Mucosa of rectum (tissue), 2 donors: ENCODE results near the gene LRRTM3.

Source experiments
- H3K27ac ChIP-seq, 2 donors: one replicate each; pipeline ENCODE4 v1.7.0; 2013; ENCODE audit warnings: inconsistent platforms in 2 of 2, low read depth in 2 of 2, low read length in 2 of 2
- H3K27me3 ChIP-seq, 2 donors: one replicate each; pipeline ENCODE4 v1.7.0; 2013; ENCODE audit warnings: low read length in 2 of 2; ENCODE audit not compliant: control insufficient read depth in 2 of 2, insufficient read depth in 2 of 2
- H3K36me3 ChIP-seq, 2 donors: one replicate each; pipeline ENCODE4 v1.7.0; 2013; ENCODE audit warnings: low read length in 2 of 2; ENCODE audit not compliant: control insufficient read depth in 2 of 2, insufficient read depth in 2 of 2
- H3K4me1 ChIP-seq, 2 donors: one replicate each; pipeline ENCODE4 v1.7.0; 2013; ENCODE audit warnings: low read length in 2 of 2, mild to moderate bottlenecking in 1 of 2; ENCODE audit not compliant: control insufficient read depth in 2 of 2, insufficient read depth in 2 of 2
- H3K4me3 ChIP-seq, 2 donors: one replicate each; pipeline ENCODE4 v1.7.0; 2013; ENCODE audit warnings: low read length in 2 of 2
- H3K9ac ChIP-seq, 2 donors: one replicate each; pipeline ENCODE4 v1.7.0; 2013; ENCODE audit warnings: low read length in 2 of 2, low read depth in 1 of 2, mild to moderate bottlenecking in 1 of 2
- H3K9me3 ChIP-seq, 2 donors: one replicate each; pipeline ENCODE4 v1.7.0; 2013; ENCODE audit warnings: low read length in 2 of 2; ENCODE audit not compliant: control insufficient read depth in 2 of 2
- donor health status: healthy.
- donor health status: Normal muscosa, but diverticular disease.

The LRRTM3 gene

GRCh38 chr10:67005981-67006380 lies 80.1 kb downstream of the LRRTM3 start:
- no peaks in the 10 kb centered on the region for H3K27me3 ChIP-seq
- no peak overlapping the region for H3K4me3 ChIP-seq
- no peaks in the 10 kb centered on the region for H3K36me3 ChIP-seq
- no peak overlapping the region for H3K27ac ChIP-seq
- no peaks in the 10 kb centered on the region for H3K4me1 ChIP-seq
- no peak overlapping the region for H3K9ac ChIP-seq
- no peaks in the 10 kb centered on the region for H3K9me3 ChIP-seq

DNA sequence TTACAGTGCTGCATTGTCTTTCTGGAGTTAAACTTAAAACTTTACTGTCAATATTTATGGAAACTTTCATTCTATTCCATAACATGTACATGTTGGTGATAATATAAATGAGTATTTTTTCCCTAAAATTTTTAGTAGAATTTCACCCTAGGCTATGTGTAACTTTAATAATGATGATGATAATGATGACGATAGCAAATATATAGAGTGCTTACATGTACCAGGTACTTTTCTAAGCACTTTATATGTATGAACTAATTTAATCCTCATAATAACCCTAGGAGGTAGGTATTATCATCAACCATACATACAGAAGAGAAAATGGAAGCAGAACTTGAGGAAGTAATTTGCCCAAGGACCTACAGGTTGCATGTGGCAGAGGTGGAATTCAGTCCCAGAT lies 85.6 kb downstream of the LRRTM3 start:
- Histone ChIP-seq H3K27ac (no peak overlapping the region), H3K36me3 (no peaks in the 10 kb centered on the region), H3K27me3 (no peaks in the 10 kb centered on the region), H3K4me3 (no peak overlapping the region), H3K9ac (no peak overlapping the region), H3K4me1 (no peaks in the 10 kb centered on the region), H3K9me3 (no peaks in the 10 kb centered on the region)

- Histone ChIP-seq H3K27ac (no peak overlapping the region), H3K4me3 (no peak overlapping the region), H3K4me1 (no peaks in the 10 kb centered on the region), H3K9ac (no peak overlapping the region), H3K36me3 (no peaks in the 10 kb centered on the region), H3K27me3 (no peaks in the 10 kb centered on the region), H3K9me3 (no peaks in the 10 kb centered on the region)
These were observed 86.1 kb downstream of the LRRTM3 start for GRCh38 chr10:67011981-67012380.

DNA sequence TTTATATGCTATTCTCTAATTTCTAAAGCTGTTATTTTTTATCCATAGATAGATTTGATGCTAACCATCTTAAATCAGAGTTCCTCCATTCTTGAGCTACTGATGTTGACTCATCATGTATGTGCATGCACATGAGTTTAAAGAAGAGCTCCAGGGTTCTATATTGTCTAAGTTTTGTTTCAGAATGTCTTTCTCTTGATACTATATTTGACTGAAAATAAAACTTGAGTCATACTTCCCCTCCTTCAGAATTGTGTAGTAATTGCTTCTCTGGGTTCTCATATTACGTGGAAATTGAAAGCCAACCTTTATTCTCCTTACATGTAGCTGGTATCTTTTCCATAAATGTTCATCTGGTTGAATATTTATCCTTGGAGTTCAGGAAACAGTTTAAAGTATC lies 89.4 kb downstream of the LRRTM3 start:
- no peaks in the 10 kb centered on the region for H3K4me1 ChIP-seq
- H3K27ac ChIP-seq: no peak overlapping the region
- no peak overlapping the region for H3K9ac ChIP-seq
- no peaks in the 10 kb centered on the region for H3K36me3 ChIP-seq
- H3K9me3 ChIP-seq: no peaks in the 10 kb centered on the region
- H3K4me3 ChIP-seq: no peak overlapping the region
- H3K27me3 ChIP-seq: no peaks in the 10 kb centered on the region

DNA sequence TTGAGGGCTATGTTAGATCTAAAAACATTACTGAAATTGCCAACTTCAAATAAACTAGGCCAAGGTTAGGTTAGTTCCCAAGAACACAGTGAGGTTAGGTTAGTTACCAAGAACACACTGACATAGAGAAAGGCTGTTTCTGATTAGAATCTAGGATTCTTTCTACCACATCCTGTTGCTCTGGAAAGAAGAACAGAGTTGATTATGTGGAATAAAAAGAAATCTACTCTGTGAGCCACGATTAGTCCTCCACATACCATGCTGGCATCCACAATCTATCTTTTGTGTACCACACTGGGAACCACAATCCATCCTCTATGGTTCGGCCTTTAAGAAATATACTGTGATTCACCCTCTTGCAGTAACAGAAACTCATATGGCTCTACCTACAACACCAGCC lies 91.4 kb downstream of the LRRTM3 start:
- Histone ChIP-seq H3K9ac (no peak overlapping the region), H3K9me3 (no peaks in the 10 kb centered on the region), H3K4me1 (no peaks in the 10 kb centered on the region), H3K36me3 (no peaks in the 10 kb centered on the region), H3K27ac (no peak overlapping the region), H3K4me3 (no peak overlapping the region), H3K27me3 (no peaks in the 10 kb centered on the region)

DNA sequence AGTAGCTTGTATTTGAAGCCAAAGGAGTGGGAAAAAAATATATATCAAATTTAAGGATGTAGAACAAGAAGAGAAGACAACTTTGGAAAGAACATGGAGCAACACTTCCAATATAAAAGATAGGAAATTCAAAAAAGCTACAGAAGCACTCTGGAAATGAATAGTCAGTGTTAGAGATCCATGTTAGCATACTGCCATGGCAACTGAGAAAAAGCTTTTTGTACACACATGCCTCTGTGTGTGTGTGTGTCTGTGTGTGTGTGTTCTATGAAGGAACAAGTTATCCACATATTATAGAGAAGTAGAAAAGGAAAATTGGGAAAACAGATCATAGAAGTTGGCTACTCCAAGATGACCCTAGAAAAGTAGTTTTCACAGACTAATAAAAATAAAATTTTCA lies 96.3 kb downstream of the LRRTM3 start:
- Histone ChIP-seq H3K27me3 (no peaks in the 10 kb centered on the region), H3K27ac (no peak overlapping the region), H3K4me3 (no peak overlapping the region), H3K4me1 (no peaks in the 10 kb centered on the region), H3K36me3 (no peaks in the 10 kb centered on the region), H3K9me3 (no peaks in the 10 kb centered on the region), H3K9ac (no peak overlapping the region)

DNA sequence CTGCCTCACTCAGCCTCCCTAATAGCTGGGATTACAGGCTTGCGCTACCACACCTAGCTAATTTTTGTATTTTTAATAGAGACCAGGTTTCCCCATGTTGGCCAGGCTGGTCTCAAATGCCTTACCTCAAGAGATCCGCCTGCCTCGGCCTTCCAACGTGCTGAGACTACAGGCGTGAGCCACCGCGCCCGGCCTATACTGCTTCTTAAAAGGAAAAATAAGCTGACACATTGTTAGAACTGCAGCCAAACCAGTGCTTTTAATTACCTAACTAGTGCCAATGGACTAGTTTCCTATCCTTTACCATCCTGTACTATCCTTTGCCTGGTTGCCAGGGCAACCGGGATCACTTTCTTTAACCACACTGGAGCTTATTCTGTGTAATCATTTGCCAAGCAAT lies 108.0 kb downstream of the LRRTM3 start:
- Histone ChIP-seq H3K27me3 (no peaks in the 10 kb centered on the region), H3K36me3 (no peaks in the 10 kb centered on the region), H3K9ac (no peak overlapping the region), H3K4me3 (no peak overlapping the region), H3K9me3 (no peaks in the 10 kb centered on the region), H3K4me1 (no peaks in the 10 kb centered on the region), H3K27ac (no peak overlapping the region)

- Histone ChIP-seq H3K36me3 (no peaks in the 10 kb centered on the region), H3K9me3 (no peaks in the 10 kb centered on the region)
These were observed 111.0 kb downstream of the LRRTM3 start for GRCh38 chr10:67036808-67037207.

DNA sequence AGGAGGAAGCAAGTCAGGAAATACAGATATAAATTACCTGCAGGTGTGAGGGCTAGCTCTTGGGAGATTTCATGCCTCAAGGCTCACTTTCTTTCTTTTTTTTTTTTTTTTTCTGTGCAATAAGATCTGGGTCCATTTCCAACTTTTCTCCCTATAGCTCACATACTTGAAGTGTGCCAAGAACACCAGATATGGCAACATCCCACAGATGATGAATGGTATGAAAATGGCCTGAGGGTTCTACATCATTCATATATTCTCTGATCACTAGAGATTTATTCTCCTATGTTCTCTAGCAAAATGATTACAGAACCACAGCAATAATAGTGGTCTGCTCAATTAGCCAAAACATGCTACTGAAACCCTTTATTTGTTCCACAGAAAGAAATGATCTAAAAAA lies 117.2 kb downstream of the LRRTM3 start:
- Histone ChIP-seq H3K36me3 (no peaks in the 10 kb centered on the region), H3K27me3 (no peaks in the 10 kb centered on the region), H3K9ac (no peak overlapping the region), H3K9me3 (no peaks in the 10 kb centered on the region), H3K27ac (no peak overlapping the region), H3K4me1 (no peaks in the 10 kb centered on the region), H3K4me3 (no peak overlapping the region)

More at GRCh38 chr10:67036808-67037207, 111.0 kb downstream of the LRRTM3 start:
- H3K4me1 ChIP-seq: no peaks in the 10 kb centered on the region
- no peaks in the 10 kb centered on the region for H3K27me3 ChIP-seq
- H3K27ac ChIP-seq: no peak overlapping the region
- H3K9ac ChIP-seq: no peak overlapping the region
- no peak overlapping the region for H3K4me3 ChIP-seq

DNA sequence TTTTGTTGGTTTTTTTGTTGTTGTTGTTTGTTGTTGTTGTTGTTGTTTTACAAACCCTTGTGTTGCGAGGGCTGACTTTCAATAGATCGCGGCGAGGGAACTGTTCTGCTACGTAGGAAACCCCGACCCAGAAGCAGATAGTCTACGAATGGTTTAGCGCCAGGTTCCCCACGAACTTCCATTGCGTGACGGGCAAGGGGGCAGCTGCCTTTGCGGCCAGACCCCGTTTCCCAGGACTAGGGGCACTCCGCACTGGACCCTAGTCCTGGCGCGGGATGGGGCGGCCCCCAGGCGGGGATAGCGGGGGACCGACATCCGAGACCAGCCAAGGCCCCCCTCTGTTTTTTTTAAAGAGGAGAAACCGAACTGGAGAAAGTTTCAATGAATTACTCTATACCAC lies 119.6 kb downstream of the LRRTM3 start:
- no peaks in the 10 kb centered on the region for H3K36me3 ChIP-seq
- H3K9me3 ChIP-seq: no peaks in the 10 kb centered on the region
- H3K27ac ChIP-seq: no peak overlapping the region
- H3K9ac ChIP-seq: no peak overlapping the region
- H3K4me1 ChIP-seq: no peaks in the 10 kb centered on the region
- H3K4me3 ChIP-seq: no peak overlapping the region
- H3K27me3 ChIP-seq: no peaks in the 10 kb centered on the region

DNA sequence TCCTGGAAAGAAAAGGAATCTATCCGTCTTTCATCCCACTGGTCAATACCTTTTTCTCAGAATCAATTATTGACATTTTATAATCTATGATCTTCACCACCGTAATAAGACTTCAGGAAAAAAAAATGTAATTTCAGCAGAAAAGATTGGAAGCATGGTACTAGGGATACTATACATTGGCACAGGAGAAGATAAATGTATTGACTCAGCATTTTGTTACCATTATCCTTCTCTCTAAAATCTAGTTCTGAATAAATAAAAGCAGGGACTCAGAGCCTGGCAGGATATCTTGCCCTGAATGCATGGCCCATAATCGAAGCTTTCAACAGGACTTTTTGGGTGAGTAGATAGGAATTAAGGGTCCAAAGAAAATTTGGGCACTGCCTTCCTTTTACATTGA lies 120.7 kb downstream of the LRRTM3 start:
- Histone ChIP-seq H3K4me3 (no peak overlapping the region), H3K36me3 (no peaks in the 10 kb centered on the region), H3K27ac (no peak overlapping the region), H3K9ac (no peak overlapping the region), H3K27me3 (no peaks in the 10 kb centered on the region), H3K9me3 (no peaks in the 10 kb centered on the region), H3K4me1 (no peaks in the 10 kb centered on the region)
